HG03135 (cell line): ENCODE measurements around the gene CCDC7.
"Not testable (repeated sequence)": the region's sequence is repeated elsewhere in the genome, so short reads cannot be mapped to it uniquely, and the experiment has no call there.

Source experiments
- ATAC-seq: cut with Tn5 transposase; IDR thresholded peaks from one replicate; pipeline ENCODE4 v1.9.1; 2021; ENCODE audit warnings: mild to moderate bottlenecking, moderate library complexity; ENCODE audit not compliant: unreplicated experiment

The CCDC7 gene

DNA sequence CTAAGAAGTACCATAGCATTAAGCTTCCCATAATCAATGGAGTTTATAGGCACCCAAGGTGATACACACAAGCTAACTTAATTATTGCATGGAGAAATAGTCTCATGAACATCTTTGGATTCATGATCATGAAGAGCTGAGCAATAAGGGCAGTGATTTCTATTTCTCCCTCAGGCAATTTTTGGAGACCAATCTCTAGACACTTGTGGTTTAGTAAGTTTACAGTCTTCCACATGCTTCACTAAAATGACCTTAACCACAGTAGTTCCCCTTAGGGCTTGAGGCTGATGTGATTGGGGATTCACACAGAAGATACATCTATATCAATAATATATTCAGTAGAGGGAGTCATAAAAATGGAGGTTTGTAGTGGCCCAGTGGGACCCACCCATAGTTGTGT, 241.2 kb downstream of the CCDC7 start:
- ATAC-seq: no peak

DNA sequence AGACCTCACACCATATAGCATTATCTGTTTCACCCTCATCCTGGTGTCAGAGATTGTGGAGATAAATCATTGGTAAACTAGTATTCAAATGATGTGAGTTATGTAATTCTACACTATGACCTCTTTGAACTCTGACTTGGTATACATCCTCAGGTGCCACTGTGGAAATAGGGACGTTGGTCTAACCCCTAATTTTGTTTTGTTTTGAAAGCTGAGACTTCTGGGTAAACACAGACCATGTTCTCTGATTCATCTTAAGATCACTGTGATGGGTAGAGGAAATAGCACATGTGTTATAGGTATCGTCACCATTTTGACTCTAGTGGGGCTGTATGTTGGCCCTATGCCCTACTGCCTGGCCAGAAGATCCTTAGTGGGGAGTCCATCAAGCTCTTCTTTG, 241.6 kb downstream of the CCDC7 start:
- ATAC-seq: no peak

DNA sequence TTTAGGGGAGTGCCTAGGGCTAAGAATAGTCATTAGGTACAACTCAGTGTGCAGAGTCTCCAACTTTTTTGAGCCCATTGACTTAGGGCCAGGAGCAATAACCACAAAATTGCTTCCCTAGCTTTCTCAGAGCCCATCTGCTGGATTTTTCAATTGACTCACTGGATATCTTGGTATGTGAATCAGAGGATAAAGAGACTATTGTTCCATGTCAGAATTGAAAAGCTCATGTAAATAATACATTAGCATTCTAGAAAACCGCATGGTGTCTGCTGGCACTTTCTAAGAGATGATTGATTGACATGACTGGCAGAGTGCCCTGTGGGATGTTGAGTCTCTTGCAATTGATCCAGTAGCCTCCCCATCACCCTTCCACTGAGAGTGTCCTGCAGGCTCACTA, 246.2 kb downstream of the CCDC7 start:
- ATAC-seq: no peak

DNA sequence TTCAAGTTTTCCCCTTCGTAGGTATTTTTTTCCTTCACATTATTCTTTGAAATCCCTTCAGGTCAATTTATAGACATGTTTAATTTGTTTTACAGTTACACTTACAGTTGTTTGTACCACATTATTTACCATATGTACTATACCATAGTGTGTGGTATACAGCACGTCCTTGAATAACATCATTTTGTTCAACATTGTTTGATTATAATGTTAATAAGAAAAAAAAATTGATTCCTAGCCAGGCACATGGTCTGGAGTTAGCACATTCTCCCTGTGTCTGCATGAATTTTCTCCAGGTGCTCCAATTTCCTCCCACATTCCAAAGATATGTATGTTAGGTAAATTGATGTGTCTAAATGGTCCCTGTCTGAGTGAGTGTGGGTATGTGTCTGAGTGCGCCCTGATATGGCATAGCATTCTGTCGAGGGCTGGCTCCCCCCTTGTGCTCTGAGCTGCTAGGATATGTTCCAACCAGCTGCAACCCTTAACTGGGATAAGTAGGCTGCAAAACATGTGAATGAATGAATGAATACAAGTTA, 247.6 kb downstream of the CCDC7 start:
- ATAC-seq: no peak

DNA sequence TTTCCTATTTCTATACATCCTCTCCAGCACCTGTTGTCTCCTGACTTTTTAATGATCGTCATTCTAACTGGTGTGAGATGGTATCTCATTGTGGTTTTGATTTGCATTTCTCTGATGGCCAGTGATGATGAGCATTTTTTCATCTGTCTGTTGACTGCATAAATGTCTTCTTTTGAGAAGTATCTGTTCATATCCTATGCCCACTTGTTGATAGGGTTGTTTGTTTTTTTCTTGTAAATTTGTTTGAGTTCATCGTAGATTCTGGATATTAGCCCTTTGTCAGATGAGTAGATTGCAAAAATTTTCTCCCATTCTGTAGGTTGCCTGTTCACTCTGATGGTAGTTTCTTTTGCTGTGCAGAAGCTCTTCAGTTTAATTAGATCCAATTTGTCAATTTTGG, 253.7 kb downstream of the CCDC7 start:
- not testable (repeated sequence) for ATAC-seq

DNA sequence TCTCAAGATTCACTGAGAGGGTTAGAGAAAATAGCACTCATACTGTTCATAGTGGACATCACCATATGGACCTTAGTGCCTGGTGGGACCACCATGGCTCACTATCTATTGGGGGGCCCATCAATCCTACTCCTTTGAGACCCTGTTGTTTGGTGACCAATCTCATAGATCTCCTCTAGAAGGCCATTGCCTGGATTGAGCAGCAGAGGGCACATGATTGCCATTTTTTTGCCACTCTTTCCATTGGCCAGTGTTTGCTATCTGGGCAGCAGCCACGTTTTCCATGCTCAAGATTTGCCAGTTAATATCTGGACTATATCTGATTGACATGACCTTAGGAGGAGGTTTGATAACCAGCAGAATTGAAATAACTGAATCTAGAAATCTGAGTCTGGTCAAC, 267.6 kb downstream of the CCDC7 start:
- ATAC-seq: no peak

DNA sequence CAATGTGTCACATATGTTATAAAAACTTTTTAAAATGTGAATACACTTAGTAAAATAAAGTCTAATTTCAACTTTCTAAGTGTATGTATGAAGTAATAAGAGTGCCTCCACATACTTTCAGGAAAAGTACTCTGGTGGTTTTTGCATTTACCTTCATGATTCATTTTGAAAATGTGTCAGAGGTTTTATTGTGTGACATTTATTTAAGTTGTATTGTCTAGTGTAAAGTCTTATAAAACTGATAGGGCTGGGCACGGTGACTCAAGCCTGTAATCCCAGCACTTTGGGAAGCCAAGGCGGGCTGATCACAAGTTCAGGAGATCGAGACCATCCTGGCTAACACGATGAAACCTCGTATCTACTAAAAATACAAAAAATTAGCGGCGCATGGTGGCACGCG, 285.6 kb downstream of the CCDC7 start:
- ATAC-seq: no peak

DNA sequence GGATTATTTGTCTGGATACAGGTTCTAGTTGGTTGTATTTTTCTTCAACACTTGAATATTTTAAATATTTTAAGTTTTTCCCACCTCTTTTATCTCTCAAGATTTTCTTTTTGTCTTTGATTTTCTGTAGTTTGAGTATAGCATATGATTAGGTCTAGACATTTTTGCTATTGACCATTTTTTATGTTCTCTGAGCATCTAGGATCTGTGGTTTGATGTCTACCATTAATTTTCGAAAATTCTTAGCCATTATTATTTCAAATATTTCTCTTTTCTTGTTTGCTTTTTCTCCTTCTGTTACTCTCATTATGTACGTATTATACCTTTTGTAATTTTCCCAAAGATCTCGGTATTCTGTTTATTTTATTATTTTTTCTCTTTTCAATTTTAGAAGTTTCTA, 293.0 kb downstream of the CCDC7 start:
- ATAC-seq: no peak

DNA sequence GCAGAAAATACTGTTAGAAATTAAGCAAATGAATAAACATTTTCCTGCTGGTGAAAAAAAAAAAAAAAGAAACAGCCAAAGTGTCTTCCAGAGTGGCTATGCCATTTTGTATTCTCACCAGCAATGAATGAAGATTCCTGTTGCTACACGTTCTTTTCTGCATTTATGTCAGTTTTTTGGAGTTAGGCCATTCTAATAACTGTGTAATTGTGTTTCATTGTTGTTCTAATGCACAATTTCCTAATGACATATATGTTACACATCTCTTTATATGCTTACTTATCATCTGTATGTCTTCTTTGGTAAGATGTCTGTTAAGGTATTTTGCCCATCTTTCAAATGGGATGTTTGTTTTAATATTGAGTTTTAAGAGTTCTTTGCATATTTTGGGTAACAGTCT, 298.4 kb downstream of the CCDC7 start:
- ATAC-seq: no peak

DNA sequence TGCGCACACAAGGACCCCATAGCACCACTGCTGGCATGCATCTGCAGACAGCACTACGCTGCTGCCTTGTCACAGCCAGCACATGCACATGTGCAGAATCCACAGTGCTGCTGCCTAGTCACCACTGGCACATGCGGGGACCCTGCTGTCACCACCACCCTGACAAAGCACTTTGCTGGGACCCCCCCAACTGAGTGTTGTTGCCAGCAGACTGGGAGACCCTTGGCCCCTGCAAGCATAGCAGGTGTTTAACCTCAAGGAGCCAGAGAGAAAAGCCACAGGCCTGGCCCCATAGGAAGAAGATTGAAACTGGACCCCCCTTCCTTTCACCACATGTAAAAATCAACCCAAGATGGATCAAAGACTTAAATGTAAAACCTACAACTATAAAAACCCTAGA, 300.9 kb downstream of the CCDC7 start:
- no peak for ATAC-seq

DNA sequence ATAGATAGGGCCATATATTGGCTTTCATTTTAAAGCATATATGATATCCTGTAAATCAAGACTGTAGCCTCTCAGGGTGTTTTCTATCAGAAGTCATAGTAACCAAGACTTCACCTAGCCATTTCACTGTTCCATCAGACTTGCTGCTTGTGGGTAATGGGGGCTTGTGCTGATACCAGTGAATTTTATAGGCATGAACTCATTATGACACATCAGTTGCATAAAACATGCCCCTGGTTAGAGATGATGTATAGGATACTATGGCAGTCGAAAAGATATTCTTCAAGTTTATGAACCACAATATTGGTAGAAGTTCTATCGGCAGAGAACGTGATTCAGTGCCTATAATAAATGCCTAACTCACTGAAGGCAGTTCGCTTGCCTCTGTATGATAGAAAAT, 305.6 kb downstream of the CCDC7 start:
- ATAC-seq: no peak

DNA sequence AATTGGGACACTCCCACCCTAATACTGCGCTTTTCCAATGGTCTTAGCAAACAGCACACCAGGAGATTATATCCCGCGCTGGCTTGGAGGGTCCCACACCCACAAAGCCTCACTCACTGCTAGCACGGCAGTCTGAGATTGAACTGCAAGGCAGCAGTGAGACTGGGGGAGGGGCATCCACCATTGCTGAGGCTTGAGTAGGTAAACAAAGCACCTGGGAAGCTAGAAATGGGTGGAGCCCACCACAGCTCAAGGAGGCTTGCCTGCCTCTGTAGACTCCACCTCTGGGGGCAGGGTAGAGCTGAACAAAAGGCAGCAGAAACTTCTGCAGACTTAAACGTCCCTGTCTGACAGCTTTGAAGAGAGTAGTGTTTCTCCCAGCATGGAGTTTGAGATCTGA, 309.0 kb downstream of the CCDC7 start:
- not testable (repeated sequence) for ATAC-seq

DNA sequence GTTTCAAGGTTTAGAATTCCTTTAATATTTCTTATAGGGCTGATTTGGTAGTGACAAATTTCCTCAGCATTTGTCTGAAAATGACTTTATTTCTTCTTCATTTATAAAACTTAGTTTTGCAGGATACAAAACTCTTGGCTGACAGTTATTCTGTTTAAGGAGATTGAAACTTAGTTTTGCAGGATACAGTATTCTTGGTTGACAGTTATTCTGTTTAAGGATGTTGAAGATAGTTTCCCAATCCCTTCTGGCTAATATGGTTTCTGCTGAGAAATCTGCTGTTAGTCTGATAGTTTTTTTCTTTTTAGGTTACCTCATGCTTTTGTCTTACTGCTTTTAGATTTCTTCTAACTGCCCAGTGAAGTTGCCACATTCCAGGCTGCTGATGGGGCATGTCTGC, 325.3 kb downstream of the CCDC7 start:
- no peak for ATAC-seq

DNA sequence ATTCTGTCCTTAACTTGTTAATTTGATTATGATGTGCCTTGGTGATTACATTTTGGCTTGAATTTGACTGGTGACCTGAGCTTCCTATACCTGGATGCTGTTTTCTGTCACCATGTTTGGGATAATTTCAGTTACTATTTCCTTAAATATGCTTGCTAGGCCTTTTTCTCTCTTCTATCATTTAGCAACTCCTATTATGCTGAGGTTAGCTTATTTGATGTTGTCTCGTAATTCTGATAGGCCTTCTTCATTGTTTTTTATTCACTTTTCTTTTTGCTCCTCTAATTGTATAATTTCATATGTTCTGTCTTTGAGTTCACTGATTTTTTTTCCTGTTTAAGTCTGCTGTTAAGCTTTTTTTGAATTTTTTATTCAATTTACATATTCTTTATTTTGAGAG, 327.2 kb downstream of the CCDC7 start:
- ATAC-seq: no peak

DNA sequence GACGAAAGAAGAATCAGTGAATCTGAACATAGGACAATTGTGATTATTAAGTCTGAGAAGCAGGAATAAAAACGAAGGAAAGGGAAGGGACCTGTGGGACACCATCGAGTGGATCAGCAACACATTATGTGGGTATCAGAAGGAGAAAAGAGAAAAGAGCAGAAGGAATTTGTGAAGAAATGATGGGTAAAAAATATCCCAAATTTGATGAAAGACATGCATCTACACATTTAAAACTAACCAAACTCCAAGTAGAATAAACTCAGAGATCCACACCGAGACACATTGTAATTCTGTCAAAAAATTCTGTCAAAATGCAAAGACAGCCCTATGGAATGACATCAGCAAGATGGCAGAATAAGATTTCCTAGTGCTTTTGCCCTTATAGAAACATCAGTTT, 341.0 kb downstream of the CCDC7 start:
- ATAC-seq: no peak

DNA sequence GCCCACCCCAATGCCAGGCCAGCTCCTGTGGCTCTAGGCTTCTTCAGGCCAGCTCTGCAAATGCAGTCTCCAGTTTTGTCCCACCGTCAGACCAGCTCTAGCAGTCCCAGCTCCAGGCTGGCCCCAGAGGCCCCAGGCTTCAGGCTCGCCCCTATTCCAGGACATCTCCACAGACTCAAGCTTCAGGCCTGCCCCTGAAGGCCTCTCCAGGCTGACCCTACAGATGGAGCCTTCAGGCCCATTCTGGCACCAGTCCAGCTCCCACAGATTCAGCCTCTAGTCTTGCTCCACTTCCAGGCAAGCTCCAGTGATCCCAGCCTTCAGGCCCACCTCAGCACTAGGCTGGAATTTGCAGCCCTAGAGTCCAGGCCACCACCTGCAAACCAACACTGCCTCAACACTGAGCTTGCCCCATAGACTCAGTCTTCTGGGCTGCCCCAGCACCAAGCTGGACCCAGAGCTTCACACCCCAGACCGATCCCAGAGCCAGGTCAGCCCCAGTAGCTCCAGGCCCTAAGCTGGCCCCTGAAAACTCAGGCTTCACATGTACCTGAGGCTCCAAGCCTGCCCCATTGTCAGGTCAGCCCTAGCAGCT, 341.8 kb downstream of the CCDC7 start:
- ATAC-seq: no peak

DNA sequence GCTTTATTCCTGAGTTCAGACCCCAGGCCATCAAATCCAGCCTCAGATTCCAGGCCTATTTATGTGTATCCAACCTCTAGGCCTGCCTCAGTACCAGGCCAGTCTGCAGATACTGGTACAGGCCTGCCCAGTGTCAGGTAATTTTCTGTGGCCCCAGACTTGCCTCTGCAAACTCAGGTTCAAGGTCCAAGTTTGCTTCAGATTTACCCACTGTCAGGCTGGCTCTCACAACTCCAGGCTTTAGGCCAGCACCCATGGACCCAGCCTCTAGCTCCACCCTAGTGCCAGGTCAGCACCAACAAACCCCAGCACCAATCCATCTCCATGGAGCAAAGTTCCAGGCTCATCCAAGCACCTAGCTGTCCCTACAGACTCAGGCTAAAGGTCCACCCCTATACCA, 342.4 kb downstream of the CCDC7 start:
- ATAC-seq: no peak

DNA sequence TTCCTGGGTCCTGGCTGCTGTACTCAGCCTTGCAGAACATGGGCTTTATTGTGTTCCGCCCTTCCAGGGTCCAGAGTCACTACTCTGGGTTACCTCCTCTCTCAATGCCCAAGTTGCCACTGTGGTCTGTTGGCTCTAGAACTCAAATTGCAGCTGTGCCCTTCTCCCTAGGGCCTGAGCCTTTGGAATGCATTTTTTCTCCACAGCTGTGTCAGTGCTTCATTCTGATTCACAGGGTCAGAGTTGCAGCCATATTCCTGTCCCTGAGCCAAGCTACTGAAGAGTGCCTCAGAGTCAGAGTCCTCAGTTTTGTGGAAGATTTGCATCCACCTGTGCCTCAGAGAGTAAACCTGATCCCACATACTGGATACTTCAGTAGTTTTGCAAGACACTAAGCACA, 344.5 kb downstream of the CCDC7 start:
- no peak for ATAC-seq

DNA sequence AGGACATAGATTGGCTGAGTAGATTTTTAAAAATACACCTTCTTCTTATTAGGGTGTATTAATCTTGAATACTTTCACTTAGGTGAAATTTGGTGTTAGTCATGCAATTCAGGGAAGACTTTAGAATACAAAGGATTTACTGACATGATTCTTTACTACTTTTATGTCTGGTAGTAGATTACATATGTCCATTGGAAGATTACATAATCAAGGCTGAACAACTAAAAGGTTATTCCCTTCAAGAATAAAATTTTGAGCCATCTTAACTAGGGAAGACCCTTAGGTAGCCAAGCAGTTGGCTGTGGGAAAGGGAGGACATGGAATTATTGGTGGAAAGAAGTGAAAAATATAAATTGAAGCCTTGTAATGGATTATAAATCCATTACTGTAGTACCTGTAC, 347.1 kb downstream of the CCDC7 start:
- no peak for ATAC-seq

DNA sequence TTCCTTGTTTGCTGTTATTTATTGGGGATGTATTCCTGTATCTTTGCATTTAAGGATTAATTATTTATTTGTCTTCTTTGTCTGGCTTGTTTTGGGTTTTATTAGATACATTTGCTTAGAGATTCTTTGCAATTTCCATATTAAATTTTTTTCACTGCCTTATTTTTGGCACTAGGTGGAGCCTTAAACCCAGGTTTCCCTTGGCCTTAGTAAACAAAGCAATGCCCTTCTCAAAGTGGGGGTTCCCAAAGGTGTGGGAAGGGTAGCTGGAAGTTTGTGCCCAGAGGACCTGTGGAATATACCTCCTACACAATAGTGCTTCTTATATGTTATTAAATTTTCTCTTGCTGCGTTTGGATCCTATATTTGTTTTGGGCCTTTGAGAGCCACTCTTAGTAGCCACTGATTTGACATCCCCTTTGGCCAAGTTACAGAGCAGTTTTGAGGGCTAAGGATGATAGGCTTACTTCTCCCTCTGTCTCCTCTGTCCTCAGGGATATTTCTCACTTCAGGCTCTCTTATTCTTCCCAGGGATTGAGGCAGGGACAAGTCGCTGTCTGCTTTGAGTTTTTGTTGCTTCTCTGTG, 349.8 kb downstream of the CCDC7 start:
- no peak for ATAC-seq

DNA sequence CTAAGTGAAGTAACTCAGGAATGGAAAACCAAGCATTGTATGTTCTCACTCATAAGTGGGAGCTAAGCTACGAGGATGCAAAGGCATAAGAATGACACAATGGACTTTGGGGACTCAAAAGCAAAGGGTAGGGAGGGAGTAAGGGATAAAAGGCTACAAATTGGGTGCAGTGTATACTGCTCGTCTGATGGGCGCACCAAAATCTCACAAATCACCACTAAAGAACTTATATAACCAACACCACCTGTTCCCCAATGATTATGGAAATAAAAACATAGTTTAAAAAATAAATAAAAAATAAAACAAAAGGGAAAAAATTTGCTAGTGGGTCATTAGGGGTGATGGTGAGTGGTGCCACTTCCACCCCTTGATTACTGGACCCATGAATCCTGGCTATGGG, 351.5 kb downstream of the CCDC7 start:
- not testable (repeated sequence) for ATAC-seq

DNA sequence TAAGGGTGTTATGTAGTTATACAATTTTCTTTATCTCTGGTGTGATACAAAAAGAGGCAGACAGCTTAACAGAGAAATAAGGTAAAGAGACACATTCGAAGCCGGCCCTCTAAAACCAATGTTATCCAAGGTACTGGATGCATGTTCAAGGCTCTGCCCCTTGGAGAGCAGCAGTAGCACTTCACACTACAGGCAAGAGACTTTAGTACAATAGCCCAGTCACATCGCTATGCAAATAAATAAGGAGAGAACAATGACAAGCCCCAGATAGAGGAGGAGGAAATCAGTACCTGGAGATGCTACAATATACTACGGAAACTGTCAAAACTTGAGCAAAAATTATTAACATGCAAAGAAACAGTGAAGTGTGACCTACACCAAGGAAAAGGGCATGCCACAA, 401.0 kb downstream of the CCDC7 start:
- ATAC-seq: no peak

DNA sequence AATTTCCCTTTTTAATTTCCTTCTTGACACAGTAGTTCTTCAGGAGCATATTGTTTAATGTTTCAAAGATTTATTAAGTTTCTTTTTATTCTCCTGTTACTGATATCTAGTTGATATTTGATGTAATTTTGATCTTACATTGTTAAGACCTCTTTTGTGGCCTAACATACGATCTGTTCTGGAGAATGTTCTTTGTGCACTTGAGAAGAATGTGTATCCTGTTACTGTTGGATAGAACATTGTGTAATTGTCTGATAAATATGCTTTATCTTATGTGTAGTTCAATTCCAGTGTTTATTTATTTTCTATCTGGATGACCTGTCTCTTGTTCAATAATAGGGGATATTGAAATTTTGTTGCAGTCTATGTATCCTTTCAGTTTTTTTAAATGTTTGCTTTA, 405.4 kb downstream of the CCDC7 start:
- no peak for ATAC-seq
